Keratinocyte (primary cell): ENCODE data around the gene NOLC1. TPM values are rescaled to one million over a fixed set of nuclear protein-coding genes. Genes with fewer than 3 reads are reported as not detected.

Experiments
- DNase-seq: peaks from one replicate; pipeline ENCODE4 v3.0.0-alpha.2; 2011; ENCODE audit warnings: low read depth, missing footprints, low spot score
- FAIRE-seq: peaks from 2 replicates; lab custom pipeline; 2011; peaks lifted over from hg19 to GRCh38; lab: Jason Lieb, UNC
- H2AFZ ChIP-seq: 2 replicates; pipeline ENCODE4 v1.6.0; 2012; ENCODE audit warnings: low read length, control low read depth, inconsistent platforms; ENCODE audit not compliant: control insufficient read depth
- H3K27ac ChIP-seq: 2 replicates; pipeline ENCODE4 v1.5.1; 2011; ENCODE audit warnings: low read length; ENCODE audit not compliant: control insufficient read depth, insufficient read depth
- H3K27me3 ChIP-seq: 3 replicates; pipeline ENCODE4 v1.6.0; 2011; ENCODE audit warnings: low read length; ENCODE audit not compliant: control insufficient read depth, insufficient read depth; ENCODE audit errors: extremely low read depth
- H3K36me3 ChIP-seq, 2 experiments: 2 replicates in 1 of 2; 3 replicates in 1 of 2; pipeline ENCODE4 v1.5.1; 2011; ENCODE audit warnings: low read length in 2 of 2, mild to moderate bottlenecking in 1 of 2; ENCODE audit not compliant: control insufficient read depth in 2 of 2, insufficient read depth in 2 of 2; ENCODE audit errors: extremely low read depth in 1 of 2
- H3K4me1 ChIP-seq: 3 replicates; pipeline ENCODE4 v1.5.1; 2011; ENCODE audit warnings: low read length; ENCODE audit not compliant: control insufficient read depth, insufficient read depth; ENCODE audit errors: extremely low read depth
- H3K4me2 ChIP-seq: 3 replicates; pipeline ENCODE4 v1.6.0; 2011; ENCODE audit warnings: low read depth, low read length; ENCODE audit not compliant: control insufficient read depth, insufficient read depth; ENCODE audit errors: extremely low read depth
- H3K4me3 ChIP-seq, 3 experiments: fragments of 200-600 bp in 1 of 3; sonication (generic) in 1 of 3; 2 replicates in 2 of 3; 3 replicates in 1 of 3; pipeline ENCODE4 v1.5.1; 2011 to 2016; ENCODE audit warnings: low read length in 3 of 3, mild to moderate bottlenecking in 3 of 3, control low read depth in 2 of 3, inconsistent platforms in 1 of 3, low read depth in 1 of 3, mixed read lengths in 1 of 3, mixed run types in 1 of 3, moderate library complexity in 1 of 3; ENCODE audit not compliant: control insufficient read depth in 2 of 3, insufficient read depth in 2 of 3; ENCODE audit errors: extremely low read depth in 1 of 3
- H3K79me2 ChIP-seq: 2 replicates; pipeline ENCODE4 v1.6.0; 2012; ENCODE audit warnings: low read length; ENCODE audit not compliant: control insufficient read depth, insufficient read depth
- H3K9ac ChIP-seq: 3 replicates; pipeline ENCODE4 v1.6.0; 2011; ENCODE audit warnings: low read length; ENCODE audit not compliant: control insufficient read depth, insufficient read depth; ENCODE audit errors: extremely low read depth
- H3K9me1 ChIP-seq: 3 replicates; pipeline ENCODE4 v1.6.0; 2011; ENCODE audit warnings: low read length; ENCODE audit not compliant: control insufficient read depth, insufficient read depth; ENCODE audit errors: extremely low read depth
- H3K9me3 ChIP-seq: 2 replicates; pipeline ENCODE4 v1.5.1; 2012; ENCODE audit warnings: low read depth, low read length; ENCODE audit not compliant: control insufficient read depth
- H4K20me1 ChIP-seq: 3 replicates; pipeline ENCODE4 v1.6.0; 2011; ENCODE audit warnings: low read length; ENCODE audit not compliant: control insufficient read depth, insufficient read depth; ENCODE audit errors: extremely low read depth
- EZH2 ChIP-seq: IDR thresholded peaks from one replicate; pipeline ENCODE4 v1.6.1; 2012; ENCODE audit warnings: inconsistent platforms, mild to moderate bottlenecking, low read length, moderate library complexity
- dilution Hi-C: fragments of 300-500 bp; cut with MboI; formaldehyde crosslinking; loops from one replicate; pipeline ENCODE4 v1.7.0; 2020; ENCODE audit warnings: low sequenced_read_pairs; ENCODE audit not compliant: extremely low pct_ligation_motif_present
- polyA plus RNA-seq, 5 experiments: library from polyadenylated mRNA; depleted of rRNA in 3 of 5; stranded (reverse) in 3 of 5; stranded (forward) in 1 of 5; unstranded in 1 of 5; fragments of >200 nt; gene quantifications; 1 replicate in 1 of 5; 2 replicates in 3 of 5; 3 replicates in 1 of 5; pipeline versions ENCODE4 v1.2.1 to v1.2.3, GENCODE V29; 2011 to 2012; ENCODE audit warnings: missing spikeins in 2 of 5, low read depth in 1 of 5, low replicate concordance in 1 of 5
- TF ChIP-seq, protein P1 (sequence below), 3 experiments: IDR thresholded peaks in 1 of 3; conservative IDR thresholded peaks in 1 of 3; optimal IDR thresholded peaks in 1 of 3; 2 replicates in 2 of 3; 3 replicates in 1 of 3; pipeline versions ENCODE3 to v1.5.1; 2011; ENCODE audit warnings: low read length in 3 of 3, mild to moderate bottlenecking in 3 of 3, moderate library complexity in 2 of 3, control low read depth in 1 of 3, inconsistent platforms in 1 of 3; ENCODE audit not compliant: insufficient read depth in 2 of 3; ENCODE audit errors: extremely low read depth in 1 of 3

NOLC1 gene
- polyA plus RNA-seq, 1 donor (not counting 4 experiments of a cell fraction or from before 2014, with no cell fraction given) = 126 TPM

DNA sequence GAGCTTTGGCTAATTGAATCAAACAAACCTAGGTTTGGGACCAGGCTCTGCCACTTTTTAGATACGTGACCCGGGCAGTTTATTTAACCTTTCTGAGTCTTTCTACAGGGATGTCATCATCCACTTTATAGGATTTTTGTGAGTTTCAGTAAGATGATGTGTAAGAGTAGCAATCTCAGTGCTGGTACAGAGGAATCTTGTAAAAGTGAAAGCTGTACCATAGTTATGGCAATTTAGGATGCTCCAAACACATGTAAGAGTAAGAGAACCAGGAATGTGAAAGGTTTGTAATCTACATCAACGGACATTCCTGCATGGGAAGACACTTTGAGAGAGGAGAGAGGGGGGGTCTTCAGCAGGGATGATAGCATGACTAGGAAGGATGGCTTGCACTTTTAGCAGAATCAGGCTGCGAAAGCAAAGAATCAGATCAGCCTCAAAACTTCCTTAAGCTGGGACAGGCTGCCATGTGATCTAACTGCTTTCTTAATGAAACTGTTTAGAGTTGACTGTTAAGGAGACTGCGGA, 968 bp downstream of the NOLC1 start:
- dilution Hi-C loops = no loop called here
- Histone ChIP-seq H2AFZ (no peak overlapping the region), H3K9me3 (no peaks in the 10 kb centered on the region), H3K4me2 (peak overlapping the region; percentile 95), H3K27me3 (no peaks in the 10 kb centered on the region), H3K36me3 (peaks cover 21 to 43% of the 10 kb centered on the region in 2 experiments), H3K4me3 (peak overlapping the region; percentile 72 to 98 (median 93)), H3K27ac (peak overlapping the region; percentile 99), H3K9me1 (no peaks in the 10 kb centered on the region), H3K4me1 (peaks cover 26% of the 10 kb centered on the region), H3K79me2 (peaks cover 63% of the 10 kb centered on the region), H3K9ac (peak overlapping the region; percentile 99), H4K20me1 (peaks cover 19% of the 10 kb centered on the region)
- FAIRE-seq (no peak), DNase-seq (no peak)
- TF ChIP-seq EZH2 = no peak
- TF ChIP-seq, protein P1, sequence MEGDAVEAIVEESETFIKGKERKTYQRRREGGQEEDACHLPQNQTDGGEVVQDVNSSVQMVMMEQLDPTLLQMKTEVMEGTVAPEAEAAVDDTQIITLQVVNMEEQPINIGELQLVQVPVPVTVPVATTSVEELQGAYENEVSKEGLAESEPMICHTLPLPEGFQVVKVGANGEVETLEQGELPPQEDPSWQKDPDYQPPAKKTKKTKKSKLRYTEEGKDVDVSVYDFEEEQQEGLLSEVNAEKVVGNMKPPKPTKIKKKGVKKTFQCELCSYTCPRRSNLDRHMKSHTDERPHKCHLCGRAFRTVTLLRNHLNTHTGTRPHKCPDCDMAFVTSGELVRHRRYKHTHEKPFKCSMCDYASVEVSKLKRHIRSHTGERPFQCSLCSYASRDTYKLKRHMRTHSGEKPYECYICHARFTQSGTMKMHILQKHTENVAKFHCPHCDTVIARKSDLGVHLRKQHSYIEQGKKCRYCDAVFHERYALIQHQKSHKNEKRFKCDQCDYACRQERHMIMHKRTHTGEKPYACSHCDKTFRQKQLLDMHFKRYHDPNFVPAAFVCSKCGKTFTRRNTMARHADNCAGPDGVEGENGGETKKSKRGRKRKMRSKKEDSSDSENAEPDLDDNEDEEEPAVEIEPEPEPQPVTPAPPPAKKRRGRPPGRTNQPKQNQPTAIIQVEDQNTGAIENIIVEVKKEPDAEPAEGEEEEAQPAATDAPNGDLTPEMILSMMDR (optimal IDR thresholded peaks at IDR 0.05 in 1 of 3, IDR thresholded peaks at IDR 0.05 in 1 of 3, conservative IDR thresholded peaks at IDR 0.05 in 1 of 3; ENCODE audit: extremely low read depth in 1 of 3, insufficient read depth in 2 of 3, low read length in 3 of 3) = no peak

DNA sequence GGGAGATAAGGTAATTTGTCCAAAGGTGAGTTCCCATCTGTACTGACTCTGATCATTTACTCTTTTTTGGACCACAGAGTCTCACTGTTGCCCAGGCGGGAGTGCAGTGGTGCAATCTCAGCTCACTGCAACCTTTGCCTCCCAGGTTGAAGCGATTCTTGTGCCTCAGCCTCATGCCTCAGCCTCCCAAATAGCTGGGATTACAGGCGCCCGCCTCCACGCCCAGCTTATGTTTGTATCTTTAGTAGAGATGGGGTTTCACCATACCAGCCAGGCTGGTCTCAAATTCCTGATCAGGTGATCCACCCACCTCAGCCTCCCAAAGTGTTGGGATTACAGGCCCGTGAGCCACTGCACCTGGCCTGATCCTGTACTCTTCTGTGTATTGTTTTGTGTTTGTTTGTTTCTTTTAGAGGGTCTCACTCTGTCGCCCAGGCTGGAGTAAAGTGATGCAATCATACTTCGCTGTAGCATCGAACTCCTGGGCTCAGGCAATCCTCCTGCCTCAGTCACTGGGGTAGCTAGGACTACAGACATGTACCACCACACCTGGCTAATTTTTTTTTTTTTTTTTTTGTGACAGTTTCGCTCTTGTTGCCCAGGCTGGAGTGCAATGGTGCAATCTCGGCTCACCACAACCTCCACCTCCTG, 2.4 kb downstream of the NOLC1 start:
- Histone ChIP-seq H3K27ac (no peak overlapping the region), H3K4me1 (peaks cover 26% of the 10 kb centered on the region), H2AFZ (no peak overlapping the region), H3K9ac (no peak overlapping the region), H4K20me1 (peaks cover 19% of the 10 kb centered on the region), H3K9me3 (no peaks in the 10 kb centered on the region), H3K4me2 (no peak overlapping the region), H3K27me3 (no peaks in the 10 kb centered on the region), H3K9me1 (no peaks in the 10 kb centered on the region), H3K4me3 (no peak overlapping the region), H3K36me3 (peaks cover 19 to 38% of the 10 kb centered on the region in 2 experiments), H3K79me2 (peaks cover 55% of the 10 kb centered on the region)
- no peak for TF ChIP-seq EZH2
- TF ChIP-seq, protein P1 (optimal IDR thresholded peaks at IDR 0.05 in 1 of 3, IDR thresholded peaks at IDR 0.05 in 1 of 3, conservative IDR thresholded peaks at IDR 0.05 in 1 of 3; ENCODE audit: extremely low read depth in 1 of 3, insufficient read depth in 2 of 3, low read length in 3 of 3) = no peak
- dilution Hi-C loops = no loop called here
- FAIRE-seq = no peak
- DNase-seq = no peak
